Frontal cortex (tissue), 4 donors: ENCODE results near the gene NDUFAF4. TPM values are rescaled to one million over a fixed set of nuclear protein-coding genes. Genes with fewer than 3 reads are reported as not detected.

Experiments
- DNase-seq, 2 donors: peaks; one replicate each; pipeline ENCODE4 v3.0.0; 2012; ENCODE audit warnings: low spot score in 2 of 2
- FAIRE-seq: peaks from 2 replicates; lab custom pipeline; 2012; peaks lifted over from hg19 to GRCh38; lab: Jason Lieb, UNC
- total RNA-seq: library from RNA; depleted of rRNA; stranded (reverse); fragments of >200 nt; gene quantifications from one replicate; pipeline ENCODE4 v1.2.3, GENCODE V29; 2014
- donor health status: control.
- donor health status: control.
- donor health status: control.

NDUFAF4 gene
- total RNA-seq: 56.3 TPM

DNA sequence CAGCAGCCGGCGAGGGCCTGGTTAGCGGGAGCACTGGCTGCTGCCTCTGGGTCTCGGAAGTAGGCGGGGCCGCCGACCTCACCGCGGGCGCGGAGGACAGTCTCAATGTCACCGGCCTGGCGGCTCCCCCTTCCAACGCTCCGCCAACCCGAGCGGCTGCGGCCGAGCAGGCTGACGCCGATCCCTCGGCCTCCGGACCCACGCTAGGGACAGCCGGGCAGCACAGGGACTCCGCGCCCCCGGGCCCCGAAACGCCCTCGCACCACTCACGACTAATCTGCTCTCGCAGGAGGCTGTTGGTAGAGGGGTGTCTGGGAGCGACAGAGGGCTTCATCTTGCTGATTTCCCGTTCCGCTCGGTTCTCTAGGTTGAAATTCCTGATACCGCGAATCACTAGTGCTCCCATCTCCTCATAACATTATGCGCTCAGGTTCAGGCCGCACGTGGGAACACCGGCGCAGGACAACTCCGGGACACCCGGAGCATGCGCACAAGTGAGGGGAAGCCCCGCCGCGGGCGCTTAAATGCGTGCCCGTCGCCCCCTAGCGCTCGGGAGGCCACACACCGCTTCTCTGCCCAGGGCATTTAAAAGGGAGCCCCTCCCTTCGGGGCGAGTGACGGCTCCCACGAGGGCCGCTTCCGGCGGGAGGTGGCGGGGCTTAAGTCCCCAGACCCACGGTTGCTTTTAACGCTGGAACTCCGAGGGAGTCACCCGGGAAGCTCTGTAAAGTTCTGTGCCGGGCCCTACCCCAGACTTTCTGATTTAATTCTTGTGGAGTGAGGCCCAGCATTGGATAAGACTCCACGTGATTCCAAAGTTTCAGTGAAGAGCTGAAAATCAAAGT is at the start of gene NDUFAF4:
Gene NDUFAF4 (minus strand): TSS at position 496 of the 845 bp plus-strand sequence. CDS start 90 bp downstream, at position 406.
- FAIRE-seq: no peak

DNA sequence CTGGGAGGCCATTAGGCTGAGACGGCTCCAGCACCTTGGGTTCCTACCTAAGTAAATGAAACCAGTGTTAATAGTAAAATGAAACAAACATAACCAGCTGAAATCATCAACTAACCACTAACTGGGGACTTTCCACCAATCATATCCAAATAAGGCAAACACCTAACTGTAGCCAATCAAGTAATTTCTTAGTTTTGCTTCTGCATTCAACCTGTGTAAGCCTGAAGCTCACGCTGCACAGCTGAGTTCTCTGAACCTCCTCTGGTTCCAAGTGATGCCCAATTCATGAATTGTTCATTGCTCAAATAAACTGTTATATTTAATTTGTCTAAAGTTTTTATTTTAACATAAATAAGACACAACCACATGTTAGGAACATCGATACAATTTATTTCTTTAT is 49.4 kb upstream of the NDUFAF4 start:
- FAIRE-seq: no peak
- DNase-seq: no peak

More for the DNA sequence above, at the start of gene NDUFAF4:
- peak; percentile 87 for DNase-seq

DNA sequence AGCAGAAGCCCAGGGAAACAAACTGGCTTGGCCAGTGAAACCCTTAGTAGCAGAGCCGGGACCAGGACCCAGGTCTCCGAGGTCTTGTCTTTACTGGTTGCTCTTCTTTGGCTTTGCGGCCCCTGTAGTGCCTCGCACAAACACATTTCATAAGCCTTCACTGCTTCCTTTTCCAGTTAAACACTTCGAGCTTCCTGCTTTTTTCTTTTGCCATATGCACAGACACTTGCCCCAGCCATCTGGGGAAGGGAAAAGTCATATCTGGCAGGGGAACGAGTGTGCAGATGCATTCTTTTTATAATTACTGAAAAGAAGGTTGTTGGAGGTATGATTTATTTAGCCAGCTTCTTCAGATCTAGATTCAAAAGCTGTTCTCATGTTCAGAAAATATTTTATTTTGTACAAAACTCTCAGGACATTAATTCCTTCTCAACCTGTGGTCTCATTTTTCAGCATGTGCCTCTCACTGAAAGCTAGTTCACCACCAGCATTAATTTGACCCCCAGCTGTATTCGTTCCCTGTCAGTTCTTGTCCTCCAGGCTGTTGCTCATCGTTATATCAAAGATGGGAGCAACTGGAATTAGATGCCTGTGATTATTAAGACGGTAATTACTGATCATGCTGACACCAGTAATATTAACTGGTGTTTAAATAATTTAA is 46.0 kb upstream of the NDUFAF4 start:
- no peak for DNase-seq
- no peak for FAIRE-seq

DNA sequence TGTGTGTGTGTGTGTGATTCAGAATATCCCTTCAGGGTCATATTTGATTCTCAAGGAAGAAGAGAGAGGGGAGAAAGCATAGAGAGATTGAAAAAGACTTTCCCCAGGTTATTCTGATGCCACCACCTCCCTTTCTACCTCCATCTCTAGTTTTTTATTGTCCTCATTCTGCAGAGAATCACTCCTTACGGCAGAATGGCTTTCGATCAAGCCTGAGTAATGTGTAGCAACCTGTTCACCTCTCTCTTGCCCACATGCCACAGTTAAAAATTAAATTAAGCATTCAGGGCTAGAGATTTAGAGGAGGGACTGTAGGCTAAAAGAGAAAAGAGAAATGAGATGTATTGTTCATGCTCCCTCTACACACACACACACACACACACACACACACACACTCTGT is 45.0 kb upstream of the NDUFAF4 start:
- FAIRE-seq (no peak), DNase-seq (no peak)

DNA sequence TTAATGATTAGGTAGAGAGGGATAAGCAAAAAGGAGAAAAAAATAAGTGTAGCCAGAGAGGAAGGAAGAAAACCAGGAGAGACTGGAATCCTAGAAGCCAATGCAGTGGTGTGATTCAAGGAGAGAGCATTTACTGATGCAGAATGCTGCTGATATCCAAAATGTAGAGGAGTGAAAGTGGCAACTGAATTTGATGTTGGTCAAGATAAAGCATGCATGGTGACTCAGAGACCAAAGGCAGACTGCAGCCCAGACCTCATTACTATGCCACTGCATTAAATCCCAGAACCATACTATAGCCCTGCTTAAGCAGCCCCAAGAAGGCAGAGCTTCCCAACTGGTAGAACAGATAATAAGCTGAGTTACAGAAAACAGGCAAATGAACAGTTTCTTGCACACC is 42.6 kb upstream of the NDUFAF4 start:
- DNase-seq: no peak

DNA sequence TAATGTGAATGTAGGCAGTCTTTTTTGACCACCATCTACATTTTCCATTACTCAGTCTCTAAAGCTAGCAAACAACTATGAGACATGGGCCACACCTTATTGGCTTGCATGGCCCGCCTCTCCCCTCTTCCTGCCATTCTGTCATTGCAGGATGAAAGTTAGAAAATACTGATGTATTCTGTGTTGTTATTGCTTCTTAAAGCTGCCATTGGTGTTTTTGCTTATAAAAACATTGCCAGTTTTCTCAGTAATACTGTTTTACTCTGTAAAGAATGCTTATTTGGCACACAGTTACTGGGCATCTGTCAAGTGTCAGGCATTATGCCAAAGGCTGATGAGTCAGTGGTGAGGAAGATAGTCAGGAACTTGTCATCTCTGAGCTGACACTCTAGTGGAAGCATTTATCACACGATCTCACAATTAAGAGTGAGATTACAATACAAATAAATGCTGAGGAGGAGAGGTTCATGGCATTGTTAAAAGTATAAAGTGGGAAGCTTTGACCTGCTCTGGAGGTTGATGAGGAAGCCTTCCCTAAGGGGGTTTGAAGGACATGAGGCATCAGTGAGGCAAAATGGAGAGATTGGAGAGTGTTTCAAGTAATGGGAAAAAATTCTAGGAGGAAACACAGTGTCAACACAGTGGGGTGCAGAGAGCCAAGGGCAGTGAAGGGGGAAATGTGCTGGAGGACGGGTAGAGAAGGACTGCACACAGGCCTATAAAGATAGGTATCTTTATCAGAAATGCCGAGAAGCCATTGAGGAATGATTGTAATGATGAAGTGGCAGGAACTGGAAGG is 41.5 kb upstream of the NDUFAF4 start:
- DNase-seq (peak in 1 of 2 donors; percentile 11), FAIRE-seq (no peak)

More for the DNA sequence above, 42.6 kb upstream of the NDUFAF4 start:
- no peak for FAIRE-seq

DNA sequence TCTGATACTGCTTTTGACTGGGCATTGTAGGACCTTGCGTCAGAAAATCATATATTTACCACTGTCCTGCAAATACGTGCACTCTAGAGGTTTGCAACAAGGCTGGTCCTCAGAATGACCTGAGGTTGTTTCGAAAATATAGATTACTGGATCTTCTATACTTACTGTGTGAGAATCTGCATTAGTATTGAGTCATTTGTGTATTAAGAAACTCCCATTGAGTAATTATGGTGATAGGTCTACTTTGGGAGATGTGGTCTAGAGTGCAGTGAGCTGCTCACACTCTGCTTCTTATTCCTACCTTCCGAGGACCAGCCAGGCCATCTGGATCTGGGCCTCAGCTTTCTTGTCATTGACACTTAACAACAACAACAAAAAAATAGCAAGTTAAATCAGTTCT is 36.4 kb upstream of the NDUFAF4 start:
- no peak for DNase-seq
- no peak for FAIRE-seq

DNA sequence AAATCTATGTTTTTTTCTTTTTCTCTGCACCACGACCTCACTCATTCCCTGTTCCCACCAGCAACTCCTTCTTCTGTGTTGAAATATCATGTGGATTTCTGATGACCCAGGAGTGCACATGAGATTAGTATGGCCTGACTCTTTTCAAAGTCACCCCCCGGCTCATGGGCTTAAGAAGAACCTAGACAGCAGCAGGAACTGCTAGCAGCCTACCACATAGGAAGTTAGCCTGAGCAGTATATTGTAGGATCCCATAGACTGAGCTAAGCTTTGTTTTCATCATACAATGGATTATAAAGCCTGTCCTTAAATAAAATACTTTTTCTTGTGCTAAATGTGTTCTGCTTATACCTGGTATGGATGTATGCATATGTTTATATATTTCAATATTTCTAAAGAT is 33.5 kb upstream of the NDUFAF4 start:
- FAIRE-seq (no peak), DNase-seq (no peak)

DNA sequence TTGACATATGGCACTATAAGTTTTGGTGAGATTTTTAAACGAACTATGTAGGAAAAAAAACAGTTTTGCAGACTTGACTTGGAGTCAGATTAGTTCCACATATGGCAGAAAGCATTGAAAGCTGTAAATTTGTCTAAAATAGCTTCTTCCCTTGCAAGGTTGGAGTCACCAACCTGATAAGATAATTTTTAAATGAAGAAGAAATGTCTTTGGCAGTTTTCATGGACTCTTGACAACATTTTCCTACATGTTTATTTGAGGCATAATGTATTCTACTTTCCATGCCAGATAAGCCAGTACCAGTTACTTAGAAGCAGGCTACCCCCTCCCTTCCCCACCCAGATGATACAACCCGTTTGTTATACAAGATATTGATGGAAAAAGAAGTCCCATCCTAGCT is 32.0 kb upstream of the NDUFAF4 start:
- FAIRE-seq: no peak

DNA sequence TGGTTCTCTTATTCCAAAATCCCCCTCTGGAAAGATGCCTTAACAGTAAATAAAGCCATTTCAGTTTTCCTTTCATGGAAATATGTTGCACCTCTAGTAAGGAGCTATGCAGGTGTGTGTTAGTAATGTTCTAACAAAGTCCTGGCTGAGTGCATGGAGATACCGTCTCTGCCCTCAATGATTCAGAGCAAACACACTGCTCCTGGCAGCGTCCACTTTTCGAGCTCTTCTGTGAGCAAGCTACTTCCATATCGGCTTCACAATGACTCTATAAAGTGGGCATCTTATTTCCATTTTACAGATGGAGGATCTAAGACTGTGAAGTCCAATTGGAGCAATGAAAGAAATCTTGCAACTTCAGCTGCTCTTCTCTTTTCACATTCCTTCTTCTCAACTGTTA is 30.0 kb upstream of the NDUFAF4 start:
- no peak for DNase-seq
- no peak for FAIRE-seq

More for the DNA sequence above, 32.0 kb upstream of the NDUFAF4 start:
- no peak for DNase-seq

DNA sequence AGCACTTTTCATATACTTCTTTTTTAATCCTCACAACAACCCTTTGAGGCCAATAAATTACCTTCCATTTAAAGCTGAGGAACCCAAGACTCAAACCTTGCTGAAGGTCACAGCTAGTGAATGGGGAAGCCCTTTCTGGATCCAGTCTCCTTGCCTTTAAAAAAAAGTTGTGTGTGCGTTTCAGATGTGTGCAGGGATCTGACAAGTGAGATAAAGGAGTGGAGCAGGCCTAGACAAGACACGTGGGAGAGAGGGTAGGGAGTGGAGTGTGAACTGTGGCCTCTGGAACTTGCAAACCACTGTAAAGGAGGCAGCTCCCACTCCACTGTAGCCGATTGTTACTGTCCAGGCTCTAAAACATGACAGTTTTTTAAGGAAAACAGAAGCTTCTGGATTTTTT is 28.7 kb upstream of the NDUFAF4 start:
- no peak for FAIRE-seq
- DNase-seq: no peak

DNA sequence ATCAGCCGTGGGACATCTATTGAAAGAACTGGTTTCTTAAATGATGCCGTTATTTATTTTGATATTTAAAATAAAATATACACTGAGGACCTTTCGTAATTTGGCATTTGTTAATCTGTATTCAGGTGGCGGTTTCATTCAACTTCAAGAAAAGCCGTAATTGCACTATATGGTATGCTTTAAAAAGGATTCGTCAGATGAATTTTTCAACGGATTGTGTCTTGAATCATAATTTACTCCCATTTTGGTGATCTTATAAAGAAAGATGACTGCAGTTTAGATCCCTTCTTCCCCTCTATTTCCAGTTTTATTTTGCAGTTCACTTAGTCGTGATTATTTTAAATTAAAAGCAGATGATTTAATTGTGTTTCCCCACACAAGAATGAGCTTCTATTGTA is 27.6 kb upstream of the NDUFAF4 start:
- FAIRE-seq: no peak

DNA sequence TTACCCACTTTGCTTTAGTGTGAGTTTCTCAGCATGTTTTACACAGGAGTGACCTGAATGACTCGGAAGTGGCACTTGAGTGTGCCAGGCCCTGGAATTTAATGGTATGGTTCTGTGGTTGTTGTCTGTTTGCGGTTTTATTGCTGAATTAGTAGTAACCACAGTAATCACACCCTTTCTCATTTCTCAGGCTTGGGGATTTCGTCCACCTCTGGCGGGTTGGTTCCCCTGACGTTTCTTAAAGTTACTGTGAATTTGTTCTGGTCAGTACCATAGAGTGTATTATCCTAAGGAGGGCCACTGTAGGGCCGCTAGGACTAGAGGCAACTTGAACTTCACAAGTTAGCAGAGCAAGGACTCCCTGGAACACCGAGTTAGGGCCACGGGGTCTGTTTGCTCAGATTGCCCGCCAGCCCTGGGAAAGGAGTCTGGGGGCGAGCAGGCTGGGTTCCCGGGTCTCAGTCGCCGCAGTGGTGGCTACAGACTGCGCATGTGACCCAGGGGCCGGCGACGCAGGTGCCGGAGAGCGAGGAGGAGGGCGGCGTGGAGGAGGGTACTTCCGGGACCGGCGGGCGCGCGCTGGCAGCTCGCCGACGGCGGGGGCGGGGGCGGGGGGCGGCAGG is 26.3 kb upstream of the NDUFAF4 start:
- no peak for FAIRE-seq
- no peak for DNase-seq

More for the DNA sequence above, 27.6 kb upstream of the NDUFAF4 start:
- DNase-seq: no peak

DNA sequence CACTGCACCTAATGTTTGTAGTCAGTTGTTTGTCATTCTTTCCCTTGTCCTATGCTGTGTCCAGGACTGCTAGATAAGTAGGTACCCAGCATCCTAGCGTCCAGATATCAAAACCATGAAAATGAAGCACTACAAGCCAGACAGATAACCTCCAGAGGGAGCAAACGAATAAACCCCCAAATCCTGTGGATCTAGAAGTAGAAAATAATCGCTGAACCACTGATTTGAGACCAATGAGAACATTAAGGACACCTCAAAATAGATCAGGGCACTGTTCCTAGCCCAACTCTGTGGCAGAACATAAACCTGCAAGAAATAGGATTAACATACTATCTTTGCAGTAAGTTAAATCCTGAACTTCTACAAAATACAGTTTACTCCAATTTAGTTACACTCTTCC is 25.7 kb upstream of the NDUFAF4 start:
- no peak for FAIRE-seq
- DNase-seq: no peak

DNA sequence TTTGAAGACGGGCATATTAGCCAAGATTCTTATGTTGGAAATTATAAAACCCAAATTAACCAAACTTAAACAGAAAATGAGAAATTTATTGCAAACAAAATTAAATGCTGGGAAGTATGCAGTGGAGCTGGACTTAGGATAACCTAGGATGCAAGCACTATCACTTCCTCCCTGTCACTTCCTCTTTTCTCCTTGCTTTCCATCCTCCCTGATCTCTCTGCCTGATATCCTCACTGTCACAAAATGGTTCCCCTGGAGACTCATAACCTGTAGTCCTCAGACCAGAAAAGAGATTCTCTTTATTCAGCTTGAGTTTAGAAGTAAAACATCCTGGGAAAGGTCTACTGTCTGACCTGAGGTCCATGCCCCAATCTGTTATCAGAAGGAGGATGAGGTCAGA is 19.4 kb upstream of the NDUFAF4 start:
- FAIRE-seq (no peak), DNase-seq (no peak)

DNA sequence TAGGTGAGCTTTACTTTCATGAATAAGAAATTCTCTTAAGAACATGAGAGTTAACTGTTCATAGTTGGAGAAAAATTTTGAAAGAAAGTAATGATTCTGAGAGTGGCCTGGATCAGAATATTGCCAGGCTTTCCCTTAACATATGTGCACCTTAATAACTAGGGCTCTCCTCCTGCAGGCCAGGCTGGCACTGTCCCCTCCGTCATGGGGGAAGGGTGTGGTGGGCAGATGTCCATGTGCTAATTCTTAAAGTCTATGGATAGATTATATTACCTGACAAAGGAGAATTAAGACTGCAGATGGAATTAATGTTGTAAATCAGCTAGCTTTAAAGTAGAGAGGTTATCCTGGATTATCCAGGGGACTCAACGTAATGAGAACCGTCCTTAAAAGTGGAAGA is 15.9 kb upstream of the NDUFAF4 start:
- DNase-seq: no peak
- FAIRE-seq: no peak

DNA sequence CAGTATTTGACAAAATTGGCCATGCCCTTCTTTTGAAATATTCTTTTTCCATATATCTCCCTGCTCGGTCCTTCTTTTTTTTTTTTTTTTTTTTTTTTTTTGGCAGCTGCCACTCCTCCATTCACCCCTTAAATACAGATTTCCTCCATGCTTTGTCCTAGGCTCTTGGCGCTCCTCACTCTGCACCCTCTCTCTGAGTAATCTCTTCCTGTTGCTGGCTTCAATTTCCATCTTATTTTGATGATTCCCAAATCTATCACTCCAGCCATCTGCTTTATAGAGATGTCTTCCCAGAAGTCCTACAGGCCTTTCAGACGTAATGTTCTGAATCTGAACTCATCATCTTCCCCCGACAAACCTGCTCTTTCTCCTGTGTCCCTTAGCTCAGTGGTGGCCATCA is 14.1 kb upstream of the NDUFAF4 start:
- no peak for FAIRE-seq
- no peak for DNase-seq

DNA sequence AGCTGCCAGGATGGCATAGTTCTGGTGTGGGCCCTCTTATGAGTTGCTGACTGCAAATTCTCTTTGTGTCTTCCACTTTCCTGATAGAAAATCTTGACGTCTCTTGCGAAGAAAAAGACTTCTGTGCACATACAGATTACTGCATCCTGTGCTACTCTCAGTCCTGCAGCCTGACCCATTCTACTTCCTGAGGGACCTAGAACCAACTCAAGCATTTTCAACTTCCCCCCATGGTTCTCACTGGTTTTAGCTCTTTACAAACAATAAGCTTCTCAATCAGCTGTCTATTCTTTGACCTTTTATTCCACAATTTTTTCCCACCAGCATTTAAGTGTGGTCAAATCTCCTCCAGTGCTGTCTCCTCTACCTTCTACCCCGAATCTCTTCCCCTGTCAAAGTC is 13.5 kb upstream of the NDUFAF4 start:
- DNase-seq: no peak
- FAIRE-seq: no peak

DNA sequence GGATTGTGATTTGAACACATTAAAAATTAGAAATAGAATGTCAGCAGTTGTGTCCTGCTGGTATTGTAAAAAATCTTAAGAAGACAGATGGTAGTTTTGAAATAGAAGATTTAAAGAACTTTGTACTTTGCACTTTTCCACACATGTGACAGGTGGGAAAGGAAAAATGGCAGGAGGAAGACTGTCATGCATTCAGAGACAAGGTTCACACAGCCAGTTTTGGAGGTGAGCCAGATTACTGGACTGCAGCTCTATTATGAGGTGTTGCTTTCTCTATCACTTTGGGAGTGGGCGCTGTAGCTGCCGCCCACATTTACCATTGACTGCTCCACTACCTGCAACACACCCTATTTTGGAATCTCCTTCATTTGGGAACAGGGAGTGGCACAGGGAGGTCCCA is 12.1 kb upstream of the NDUFAF4 start:
- DNase-seq (no peak), FAIRE-seq (no peak)

DNA sequence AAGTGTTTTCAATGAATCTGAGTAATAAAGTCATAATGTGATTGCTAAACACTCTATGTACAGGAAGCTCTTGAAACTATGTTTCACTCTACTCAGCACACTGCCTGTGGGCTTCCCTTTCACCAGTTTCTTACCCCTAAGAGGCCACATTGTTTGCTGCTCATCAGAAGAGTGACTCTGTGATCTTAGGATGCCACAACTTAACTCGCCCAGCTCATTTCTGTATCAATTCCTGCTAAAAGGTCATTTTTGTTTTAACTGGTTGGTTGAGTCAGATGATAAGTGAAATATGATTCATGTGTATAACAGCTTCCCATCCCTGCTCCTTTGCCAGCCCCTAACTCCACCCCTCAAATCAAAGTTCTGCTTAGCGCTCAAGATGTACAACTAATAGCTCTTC is 9.8 kb upstream of the NDUFAF4 start:
- no peak for DNase-seq
- no peak for FAIRE-seq
